Transverse colon (tissue), 4 donors: ENCODE results near the gene STK31. TPM values are rescaled to one million over a fixed set of nuclear protein-coding genes. Genes with fewer than 3 reads are reported as not detected.

Source experiments
- DNase-seq: peaks from one replicate; pipeline ENCODE4 v3.0.0-alpha.2; 2019
- H3K27ac ChIP-seq, 4 donors: fragments of 200-600 bp; sonication (generic); 2 replicates each; pipeline ENCODE4 v1.5.1; 2016 to 2018; ENCODE audit warnings: inconsistent platforms in 4 of 4
- H3K27me3 ChIP-seq: fragments of 200-600 bp; sonication (generic); 2 replicates; pipeline ENCODE4 v1.5.1; 2017; ENCODE audit warnings: inconsistent platforms
- H3K36me3 ChIP-seq, 4 donors: fragments of 200-600 bp; sonication (generic); 2 replicates each; pipeline ENCODE4 v1.5.1; 2017 to 2019; ENCODE audit warnings: inconsistent platforms in 4 of 4
- H3K4me1 ChIP-seq, 4 donors: fragments of 200-600 bp; sonication (generic); 2 replicates each; pipeline ENCODE4 v1.5.1; 2017 to 2020; ENCODE audit warnings: inconsistent platforms in 4 of 4
- H3K4me3 ChIP-seq, 4 donors: fragments of 200-600 bp; sonication (generic); 1 replicate in 1 of 4; 2 replicates in 3 of 4; pipeline versions ENCODE4 v1.5.1 to v1.6.1; 2017 to 2019; ENCODE audit warnings: inconsistent platforms in 4 of 4
- H3K9me3 ChIP-seq, 2 donors: fragments of 200-600 bp; sonication (generic); 2 replicates each; pipeline ENCODE4 v1.5.1; 2017 to 2019; ENCODE audit warnings: inconsistent platforms in 2 of 2
- CTCF ChIP-seq, 5 experiments: fragments of 200-600 bp in 3 of 5; fragments of 450-650 bp in 2 of 5; sonication (generic) in 3 of 5; IDR thresholded peaks; 1 replicate in 2 of 5; 2 replicates in 3 of 5; pipeline ENCODE4 v1.5.1; 2016 to 2017; ENCODE audit warnings: antibody characterized with exemption in 5 of 5, inconsistent platforms in 3 of 5, mild to moderate bottlenecking in 2 of 5, moderate library complexity in 1 of 5
- EP300 ChIP-seq: sonication (generic); formaldehyde crosslinking; IDR thresholded peaks from one replicate; pipeline ENCODE4 v1.6.1; 2017; ENCODE audit warnings: antibody characterized with exemption, low read depth
- POLR2A ChIP-seq: fragments of 450-650 bp; IDR thresholded peaks from one replicate; pipeline ENCODE4 v1.6.1; 2016; ENCODE audit warnings: antibody characterized with exemption, mild to moderate bottlenecking, moderate library complexity
- POLR2AphosphoS5 ChIP-seq, 3 donors: sonication (generic); formaldehyde crosslinking; IDR thresholded peaks; one replicate each; pipeline ENCODE4 v1.6.1; 2016; ENCODE audit warnings: antibody characterized with exemption in 3 of 3
- WGBS, 2 donors: methylation state at CpG; one replicate each; pipeline ENCODE4 v1.1.5; 2018; ENCODE audit warnings: low coverage in 1 of 2; 5-methylcytosine and 5-hydroxymethylcytosine counted together
- in situ Hi-C, 4 donors: fragments of 200-750 bp; cut with MboI; loops; one replicate each; pipeline versions ENCODE4 v1.15.0 to v1.15.1; 2017; ENCODE audit warnings: low sequenced_read_pairs in 3 of 4, low pct_ligation_motif_present in 1 of 4, low pct_unique_long_range_greater_than_20kb in 1 of 4
- intact Hi-C: fragments of 100-400 bp; cut with DNase I; formaldehyde crosslinking; loops from one replicate; pipeline ENCODE4 v1.15.1; 2023; ENCODE audit warnings: low total_unique reads
- total RNA-seq, 4 donors: library from RNA; depleted of rRNA; stranded (reverse); fragments of >200 nt; gene quantifications; one replicate each; pipeline ENCODE4 v1.1.0, GENCODE V29; 2016

STK31 gene
- total RNA-seq, 4 donors from 2014 or later: 0.37 to 0.95 (median 0.67) TPM

- intact Hi-C loops (no loop called here), in situ Hi-C loops (no loop called here)
- Histone ChIP-seq H3K9me3 (no peaks in the 10 kb centered on the region), H3K4me1 (no peaks in the 10 kb centered on the region), H3K36me3 (no peaks in the 10 kb centered on the region), H3K27ac (no peak overlapping the region), H3K4me3 (no peak overlapping the region), H3K27me3 (no peaks in the 10 kb centered on the region)
- no peak for DNase-seq
- WGBS, 2 donors: 94% methylated on average over 3 of the region's 3 CpGs; no CpG with 5 or more reads in 1 of the 2 donors
- TF ChIP-seq POLR2AphosphoS5 (IDR thresholded peaks at IDR 0.05) (no peak), POLR2A (no peak), CTCF (IDR thresholded peaks at IDR 0.05) (no peak), EP300 (no peak)
These were observed 77.3 kb downstream of the STK31 start for GRCh38 chr7:23787272-23787671.

- no peak for TF ChIP-seq CTCF (IDR thresholded peaks at IDR 0.05)
- no peak for TF ChIP-seq EP300
- no peak for TF ChIP-seq POLR2A
- no peak for TF ChIP-seq POLR2AphosphoS5 (IDR thresholded peaks at IDR 0.05)
- WGBS, 2 donors: 63 to 64% methylated on average over 3 of the region's 3 CpGs
- no peaks in the 10 kb centered on the region for H3K9me3 ChIP-seq
- intact Hi-C loops (no loop called here), in situ Hi-C loops (no loop called here)
- H3K27me3 ChIP-seq: no peaks in the 10 kb centered on the region
- H3K4me1 ChIP-seq: no peaks in the 10 kb centered on the region
- H3K36me3 ChIP-seq: no peaks in the 10 kb centered on the region
- DNase-seq: no peak
- H3K27ac ChIP-seq: no peak overlapping the region
- no peak overlapping the region for H3K4me3 ChIP-seq
These were observed 78.8 kb downstream of the STK31 start for GRCh38 chr7:23788843-23789242.

GRCh38 chr7:23791721-23792120 lies 81.7 kb downstream of the STK31 start:
- H3K27ac ChIP-seq: no peak overlapping the region
- peaks cover 7 to 8% of the 10 kb centered on the region in 2 donors for H3K9me3 ChIP-seq
- H3K27me3 ChIP-seq: no peaks in the 10 kb centered on the region
- no peak for TF ChIP-seq CTCF (IDR thresholded peaks at IDR 0.05)
- TF ChIP-seq POLR2AphosphoS5 (IDR thresholded peaks at IDR 0.05): no peak
- no peak for TF ChIP-seq POLR2A
- no peak for TF ChIP-seq EP300
- in situ Hi-C loops: no loop called here
- no peaks in the 10 kb centered on the region for H3K36me3 ChIP-seq
- no peak for DNase-seq
- intact Hi-C loops: no loop called here
- H3K4me1 ChIP-seq: no peaks in the 10 kb centered on the region
- H3K4me3 ChIP-seq: no peak overlapping the region

DNA sequence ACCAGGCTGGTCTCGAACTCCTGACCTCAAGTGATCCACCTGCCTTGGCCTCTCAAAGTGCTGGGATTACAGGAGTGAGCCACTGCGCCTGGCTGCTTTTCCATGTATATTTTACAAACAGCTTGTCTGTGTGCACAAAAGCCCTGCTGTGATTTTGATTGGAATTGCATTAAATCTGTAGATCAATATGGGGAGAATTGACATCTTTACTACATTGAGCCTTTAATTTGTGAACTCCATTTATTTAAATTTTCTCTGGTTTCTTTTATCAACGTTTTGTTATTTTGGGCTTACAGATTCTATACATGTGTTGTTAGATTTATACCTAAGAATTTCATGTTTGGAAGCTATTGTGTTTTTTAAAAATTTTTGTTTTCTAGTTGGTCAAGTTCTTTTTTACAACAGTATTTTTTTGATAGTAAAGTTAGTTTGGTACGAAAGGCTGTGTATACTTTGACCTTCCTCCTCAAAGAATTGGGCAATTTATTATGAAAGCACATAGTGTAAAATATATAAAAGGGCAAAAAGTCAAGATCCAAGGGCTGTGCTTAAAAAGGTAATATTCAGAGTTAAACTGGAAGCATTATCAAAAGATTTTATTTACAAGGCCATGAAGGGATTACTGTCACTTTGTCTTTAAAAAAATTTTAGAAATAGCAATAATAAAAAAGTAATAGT lies 92.8 kb downstream of the STK31 start:
- H3K27me3 ChIP-seq: no peaks in the 10 kb centered on the region
- no peaks in the 10 kb centered on the region for H3K9me3 ChIP-seq
- H3K27ac ChIP-seq: no peak overlapping the region
- no peak overlapping the region for H3K4me3 ChIP-seq
- TF ChIP-seq POLR2AphosphoS5 (IDR thresholded peaks at IDR 0.05) (no peak), CTCF (IDR thresholded peaks at IDR 0.05) (no peak), EP300 (no peak), POLR2A (no peak)
- no peaks in the 10 kb centered on the region for H3K36me3 ChIP-seq
- intact Hi-C loops (no loop called here), in situ Hi-C loops (no loop called here)
- no peak for DNase-seq
- H3K4me1 ChIP-seq: no peaks in the 10 kb centered on the region
- WGBS, 2 donors: 42 to 67% methylated on average over 2 to 4 of the region's 4 CpGs
